Esophagus mucosa (tissue), 1 donor: ENCODE results near the gene FOXN3. TPM values are rescaled to one million over a fixed set of nuclear protein-coding genes. Genes with fewer than 3 reads are reported as not detected.

Experiments used
- ATAC-seq: fragments of 200-7000 bp; cut with Tn5 transposase; one replicate; pipeline ENCODE4 v1.9.1; 2020
- total RNA-seq: library from RNA; stranded (reverse); gene quantifications from one replicate; pipeline ENCODE4 v1.2.4, GENCODE V29; 2023
- donor health status: DM: yes; HTN: yes; CAD: no.

The FOXN3 gene
- total RNA-seq, 1 donor from 2014 or later, result 40.5 TPM

DNA sequence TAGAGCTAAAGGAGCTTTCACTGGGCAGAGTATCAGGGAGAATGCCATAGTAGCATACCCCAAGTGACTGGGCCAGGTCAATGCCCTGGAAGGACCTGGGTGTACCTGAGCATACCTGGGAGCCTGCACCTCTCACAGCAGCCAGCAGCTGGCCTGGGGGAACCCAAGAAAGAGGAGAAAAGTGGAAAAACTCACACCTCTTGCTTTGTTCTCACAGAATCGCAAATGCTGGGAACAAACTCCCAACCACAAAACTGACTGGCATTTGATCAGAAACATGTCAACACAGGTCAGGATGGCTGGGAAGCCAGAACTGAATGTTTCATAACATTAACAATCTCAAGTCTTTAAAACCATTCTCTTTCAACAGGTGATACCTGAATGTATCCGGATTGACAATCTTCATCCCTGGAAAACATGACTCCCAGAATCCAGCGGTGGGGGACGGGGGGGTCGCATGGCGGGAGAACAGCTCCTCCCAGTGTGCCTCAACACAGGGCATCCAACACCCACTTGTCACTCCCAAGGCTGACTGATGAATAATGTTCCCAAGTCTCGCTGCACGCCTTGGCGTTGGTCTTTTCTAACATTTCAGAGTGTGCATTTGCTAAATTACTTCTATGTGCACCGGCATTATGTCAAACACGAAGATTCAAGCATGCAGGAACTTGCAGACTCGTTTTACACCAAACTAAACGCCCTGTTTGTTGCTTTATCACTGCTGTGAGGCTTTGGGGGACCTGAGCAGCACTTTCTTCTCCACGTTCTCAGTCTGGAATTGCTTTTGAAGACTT is 7.9 kb downstream of the FOXN3 start:
- peak; percentile 68 for ATAC-seq

DNA sequence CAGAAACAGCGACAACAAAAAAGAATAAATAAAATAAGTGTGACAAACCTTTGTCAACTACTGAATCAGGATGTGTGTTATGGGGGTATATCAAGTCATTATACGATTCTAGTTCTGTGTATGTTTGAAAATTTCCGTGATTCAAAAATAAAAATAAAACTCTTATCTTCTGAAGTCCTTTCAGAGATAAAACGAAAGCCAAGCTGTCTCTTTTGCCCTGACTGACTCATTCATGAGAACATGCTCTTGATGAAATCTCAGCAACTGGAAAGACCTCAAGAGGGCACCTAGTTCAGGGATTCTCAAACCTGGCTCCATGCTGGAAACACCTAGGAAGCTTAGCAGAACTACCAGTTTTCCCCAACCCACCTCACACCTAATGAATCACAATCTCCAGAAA is 9.2 kb downstream of the FOXN3 start:
- no peak for ATAC-seq

DNA sequence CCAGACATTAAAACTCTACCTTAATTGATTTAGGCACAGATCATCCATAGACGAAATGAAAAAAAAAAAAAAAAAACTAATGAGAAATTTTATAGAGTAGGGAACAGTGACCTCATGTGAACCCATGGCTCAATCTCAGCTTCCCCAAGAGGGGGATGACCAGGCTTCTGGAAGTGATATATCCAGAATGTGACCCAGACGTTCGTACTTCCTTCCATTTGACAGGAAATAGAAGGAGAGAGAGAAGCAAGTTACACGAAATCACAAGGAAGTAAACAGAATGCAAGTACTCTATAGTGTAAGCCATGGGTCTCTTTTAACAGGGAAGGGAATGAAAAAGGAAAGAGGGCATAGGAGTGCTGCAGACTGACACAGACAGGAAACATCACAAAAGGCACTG is 10.1 kb downstream of the FOXN3 start:
- ATAC-seq, result no peak

DNA sequence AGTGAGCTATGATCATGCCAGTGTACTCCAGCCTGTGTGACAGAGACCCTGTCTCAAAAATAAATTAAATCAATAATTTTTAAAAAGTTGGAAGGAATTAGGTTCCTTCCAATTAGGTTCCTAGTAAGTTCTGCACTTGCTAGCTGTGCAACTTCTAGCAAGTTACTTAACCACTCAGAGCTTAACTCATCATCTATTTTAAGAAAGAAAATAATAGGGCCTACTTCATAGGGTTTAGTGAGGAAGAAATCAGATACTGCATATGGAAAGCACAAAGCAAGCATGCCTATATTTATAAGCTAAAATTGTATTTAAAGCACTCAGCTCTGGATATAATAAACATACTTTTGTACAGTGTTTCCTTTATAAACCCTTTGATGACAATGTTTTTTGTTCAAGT is 10.7 kb downstream of the FOXN3 start:
- ATAC-seq, result no peak

DNA sequence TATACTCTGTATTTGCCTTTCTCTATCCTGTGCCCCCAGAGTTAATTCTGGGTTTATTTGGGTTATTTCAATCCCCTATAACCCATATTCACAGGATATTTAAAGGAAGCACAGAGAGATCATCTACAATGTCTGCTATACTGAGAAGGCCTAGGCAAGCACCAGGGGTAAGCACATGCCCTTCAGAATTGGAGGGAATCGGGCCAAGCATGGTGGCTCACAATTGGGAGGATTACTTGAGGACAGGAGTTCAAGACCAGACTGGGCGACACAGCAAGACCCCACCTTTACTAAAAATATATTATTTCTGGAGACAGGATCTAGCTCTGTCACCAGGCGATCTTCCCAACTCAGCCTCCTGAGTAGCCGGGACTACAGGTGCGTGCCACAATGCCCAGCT is 11.3 kb downstream of the FOXN3 start:
- no peak for ATAC-seq

DNA sequence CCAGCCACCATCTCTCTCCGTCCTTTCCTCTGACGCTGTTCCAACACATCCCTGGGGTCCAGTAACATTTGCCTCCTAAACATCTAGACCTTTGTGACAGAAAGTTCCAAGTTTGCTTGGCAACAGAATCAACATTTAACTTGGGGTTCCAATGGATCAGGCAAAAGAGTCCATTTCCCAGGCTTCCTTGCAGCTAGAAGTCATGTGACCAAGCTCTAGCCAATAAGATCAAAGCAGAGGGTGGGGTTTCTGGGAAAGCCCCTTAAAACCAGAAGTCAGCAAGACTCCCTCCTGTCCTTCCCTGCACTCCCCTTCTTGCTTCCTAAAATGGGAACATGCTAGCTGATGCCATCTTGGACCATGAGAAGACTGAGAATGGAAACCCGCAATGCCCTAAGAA is 14.7 kb downstream of the FOXN3 start:
- no peak for ATAC-seq

DNA sequence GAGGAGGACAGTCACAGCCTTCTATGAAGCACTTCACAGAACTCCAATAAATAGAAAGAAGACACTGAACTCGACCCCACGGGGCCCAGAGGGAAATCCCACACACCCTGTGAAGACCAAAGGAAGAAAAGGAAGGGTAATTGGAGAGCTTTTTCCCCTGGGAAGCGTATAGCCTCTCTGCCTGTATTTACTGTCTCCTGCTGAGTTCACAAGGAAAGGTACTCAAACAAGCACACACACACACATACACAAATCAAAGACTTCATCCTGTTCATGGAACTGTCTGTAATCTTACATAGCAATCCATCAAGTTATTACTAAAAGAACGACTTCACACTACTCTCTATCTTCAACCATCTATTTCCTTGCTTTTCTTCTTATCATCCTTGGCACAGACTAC is 15.3 kb downstream of the FOXN3 start:
- ATAC-seq, result no peak

DNA sequence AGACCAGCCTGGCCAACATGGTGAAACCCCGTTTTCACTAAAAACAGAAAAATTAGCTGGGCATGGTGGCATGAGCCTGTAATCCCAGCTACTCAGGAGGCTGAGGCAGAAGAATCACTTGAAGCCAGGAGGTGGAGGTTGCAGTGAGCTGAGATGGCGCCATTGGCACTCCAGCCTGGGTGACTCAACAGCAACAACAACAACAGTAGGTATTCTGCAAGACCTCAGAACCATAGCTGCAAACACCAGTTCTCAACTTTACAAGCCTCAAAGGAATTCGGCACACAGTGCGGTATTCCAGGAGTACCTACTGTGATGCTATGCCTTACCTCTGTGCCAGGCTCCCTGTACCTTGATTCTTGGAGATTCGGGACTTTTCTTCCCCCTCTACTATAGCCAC is 15.8 kb downstream of the FOXN3 start:
- ATAC-seq, result no peak

DNA sequence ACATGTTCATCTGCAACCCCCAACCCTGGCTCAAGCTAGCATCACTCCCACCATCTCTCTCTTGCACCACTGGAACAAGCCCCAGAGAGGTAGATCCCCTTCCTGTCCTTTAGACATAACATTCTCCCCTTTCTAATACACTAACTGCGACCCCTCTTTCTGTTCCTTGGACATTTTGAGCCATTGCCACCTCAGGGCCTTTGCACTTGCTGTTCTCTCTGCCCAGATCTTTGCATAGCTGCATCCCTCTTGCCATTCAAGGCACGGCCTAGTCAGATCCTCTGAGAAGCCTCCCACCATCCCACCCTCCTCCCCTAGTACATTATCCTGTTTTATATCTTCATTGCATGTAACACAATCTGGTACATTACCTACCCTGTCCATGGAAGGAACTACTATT is 16.5 kb downstream of the FOXN3 start:
- ATAC-seq, result no peak

DNA sequence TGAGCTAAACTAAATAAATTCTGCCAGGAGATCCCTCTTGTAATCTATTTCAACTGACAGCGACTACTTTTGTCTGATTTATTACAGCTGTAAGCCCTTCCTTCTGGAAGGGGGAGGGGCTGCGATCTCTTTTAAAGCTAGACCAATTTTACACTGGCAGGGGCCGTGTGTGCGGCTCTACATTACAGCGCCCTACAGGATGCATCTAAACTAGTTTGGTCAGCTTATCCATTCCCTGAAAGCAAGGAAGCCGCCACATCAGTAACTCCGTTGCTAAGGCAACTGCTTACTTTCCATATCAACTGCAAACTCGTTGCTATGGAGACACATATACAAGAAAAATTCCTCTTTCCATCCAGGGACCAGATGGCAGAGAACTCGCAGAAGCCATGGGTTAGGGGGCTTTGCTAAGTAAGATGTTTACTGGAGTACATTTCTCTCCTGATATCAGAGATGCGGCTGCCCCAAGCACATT is 17.4 kb downstream of the FOXN3 start:
- no peak for ATAC-seq

DNA sequence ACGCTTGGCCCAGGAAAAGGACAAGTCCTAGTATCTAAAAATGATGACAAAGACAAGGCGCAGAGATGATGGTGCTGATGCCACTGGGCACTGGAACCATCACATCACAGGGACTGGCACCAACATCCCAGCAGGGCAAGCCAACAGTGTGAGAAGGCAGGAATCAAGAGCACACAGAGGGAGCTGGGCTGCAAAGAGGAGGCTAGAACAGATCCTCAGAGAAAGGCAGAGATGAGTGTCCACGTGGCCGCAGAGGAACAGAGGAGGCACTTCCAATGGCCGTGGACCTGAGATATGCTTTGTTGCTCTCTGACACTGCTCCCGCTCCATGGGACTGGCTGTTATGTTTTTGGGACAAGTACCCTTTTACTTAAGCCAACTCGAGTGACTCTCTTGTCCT is 17.9 kb downstream of the FOXN3 start:
- ATAC-seq, result no peak

DNA sequence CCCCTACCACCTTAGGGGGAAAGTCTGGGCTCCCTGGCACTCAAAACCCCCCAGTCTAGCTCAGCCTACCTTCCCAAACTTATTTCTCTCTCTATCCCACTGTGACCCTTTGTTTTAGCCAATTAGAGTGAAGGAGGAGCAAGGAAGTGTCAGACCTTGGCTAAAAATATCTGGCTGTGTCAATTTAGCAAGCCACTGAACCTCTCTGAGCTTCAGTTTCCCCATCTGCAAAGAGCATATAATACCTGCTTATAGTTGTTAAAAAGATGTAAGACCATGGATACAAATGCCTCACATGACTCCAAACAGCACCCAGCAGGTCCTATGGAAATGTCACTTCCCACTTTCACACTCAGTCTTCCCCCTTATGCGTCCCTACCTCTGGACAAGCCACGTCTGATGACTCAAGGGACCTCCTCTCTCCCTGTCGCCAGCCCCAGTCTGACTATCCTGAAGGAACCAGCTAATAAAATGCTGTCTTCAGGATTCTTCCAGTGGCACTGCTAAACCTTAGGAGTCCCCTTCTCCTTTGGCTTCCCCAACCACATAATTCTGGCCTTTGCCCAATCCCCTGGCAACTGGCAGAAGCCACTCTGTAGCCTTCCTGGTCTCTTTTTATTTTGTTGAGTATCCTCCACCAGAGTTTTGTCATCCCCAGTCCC is 19.3 kb downstream of the FOXN3 start:
- no peak for ATAC-seq

DNA sequence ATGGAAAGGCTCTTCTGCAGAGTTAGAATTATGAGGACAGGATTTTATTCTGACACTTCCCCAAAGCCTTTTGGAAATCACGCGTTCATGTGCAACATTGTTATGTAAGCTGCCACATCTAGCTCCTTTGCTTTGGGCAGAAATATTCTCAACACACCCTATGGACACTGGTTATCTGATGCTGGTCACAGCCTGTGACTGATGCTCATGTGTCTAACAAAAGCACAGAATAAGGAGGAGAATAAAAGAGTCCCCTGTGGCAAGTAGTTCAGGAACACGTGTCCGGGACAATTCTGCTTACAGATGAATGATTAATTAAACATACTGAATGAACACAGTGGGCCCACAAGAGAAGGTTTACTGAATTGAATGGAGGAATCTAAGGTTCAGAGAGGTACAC is 22.1 kb downstream of the FOXN3 start:
- ATAC-seq, result no peak

DNA sequence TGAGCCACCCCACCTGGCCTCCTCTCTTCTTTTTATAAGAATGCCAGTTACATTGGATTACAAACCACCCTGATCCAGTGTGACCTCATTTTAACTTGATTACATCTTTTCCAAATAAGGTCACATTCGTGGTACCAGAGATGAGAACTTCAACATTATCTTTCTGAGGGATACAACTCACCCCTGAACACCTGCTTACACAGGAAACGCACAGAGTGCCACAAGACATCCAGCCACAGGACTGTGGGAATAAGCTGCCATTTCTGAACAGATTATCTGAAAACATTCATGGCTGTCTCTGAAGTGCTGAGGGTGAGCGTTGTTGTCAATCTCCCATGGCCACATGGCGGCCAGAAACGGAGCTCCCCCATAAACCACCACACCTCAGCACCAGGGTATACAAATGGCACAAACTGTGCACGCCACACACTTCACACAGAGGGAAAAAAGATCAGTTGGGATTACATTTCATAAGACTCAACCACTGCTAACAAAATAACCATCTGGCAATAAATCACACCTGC is 23.7 kb downstream of the FOXN3 start:
- no peak for ATAC-seq

DNA sequence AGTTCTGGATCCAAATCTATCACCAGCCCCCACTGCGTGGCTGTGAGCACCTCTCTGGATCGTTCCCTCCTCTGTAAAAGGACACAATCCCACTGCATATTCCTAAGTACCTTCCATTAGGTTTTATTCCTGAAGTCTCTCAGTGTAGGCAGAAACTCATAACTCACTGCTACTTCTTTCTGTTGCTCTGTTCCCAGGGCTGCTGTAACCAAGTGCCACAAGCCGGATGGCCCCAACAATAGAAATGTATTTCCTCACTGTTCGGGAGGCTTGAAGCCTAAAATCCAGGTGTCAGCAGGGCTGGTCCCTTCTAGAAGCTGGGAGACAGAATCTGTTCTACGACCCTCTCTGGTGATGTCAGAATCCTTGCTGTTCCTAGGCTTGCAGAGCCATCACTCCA is 24.9 kb downstream of the FOXN3 start:
- ATAC-seq, result no peak

DNA sequence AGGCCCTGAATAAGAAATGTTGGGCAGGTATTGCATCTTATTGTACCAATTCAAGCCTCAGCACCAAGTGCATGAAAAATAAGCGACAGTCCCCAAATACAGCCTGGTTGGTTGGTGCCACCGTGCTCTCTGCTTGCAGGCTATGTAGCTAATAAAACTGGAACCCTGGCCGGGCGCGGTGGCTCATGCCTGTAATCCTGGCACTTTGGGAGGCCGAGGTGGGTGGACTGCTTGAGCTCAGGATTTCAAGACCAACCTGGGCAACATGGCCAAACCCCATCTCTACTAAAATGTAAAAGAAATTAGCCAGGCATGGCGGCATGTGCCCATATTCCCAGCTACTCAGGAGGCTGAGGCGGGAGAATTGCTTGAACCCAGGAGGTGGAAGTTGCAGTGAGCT is 25.5 kb downstream of the FOXN3 start:
- no peak for ATAC-seq

DNA sequence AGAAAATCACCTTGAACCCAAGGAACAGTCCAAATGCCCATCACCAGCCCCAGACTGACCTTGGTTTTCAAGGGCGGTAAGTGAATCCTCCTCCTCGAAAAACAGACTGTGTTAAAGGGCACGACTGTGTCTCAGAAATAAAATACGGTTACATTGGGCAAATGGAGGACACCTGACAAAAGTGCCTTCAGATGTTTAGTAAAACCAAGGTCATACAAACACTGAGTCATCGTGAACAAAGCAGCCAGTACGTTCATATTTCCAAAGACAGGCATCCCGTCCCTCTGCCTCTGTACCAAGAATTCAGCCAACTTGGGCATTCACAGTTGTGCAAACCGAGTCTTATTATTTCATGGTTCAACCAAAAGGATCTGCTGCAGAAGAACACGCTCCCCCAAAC is 25.9 kb downstream of the FOXN3 start:
- no peak for ATAC-seq

DNA sequence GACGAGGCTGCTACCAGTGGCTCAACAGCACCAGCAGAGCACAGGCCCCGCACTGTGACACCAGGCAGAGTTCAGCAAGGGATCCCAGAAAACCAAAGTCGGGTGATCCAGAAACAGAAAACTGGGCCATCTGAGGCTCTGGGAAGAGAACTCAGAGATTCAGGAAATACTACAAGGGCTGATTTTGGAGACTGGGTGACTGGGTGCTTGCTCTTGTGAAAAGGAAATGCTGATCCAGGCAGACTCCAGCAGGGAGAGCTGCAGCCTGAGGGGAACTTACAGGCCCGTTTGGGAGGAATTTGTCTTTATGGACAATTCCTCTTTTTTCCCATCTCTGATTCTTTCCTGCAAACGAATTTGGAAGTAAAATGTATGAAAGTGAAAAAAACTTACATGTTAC is 28.2 kb downstream of the FOXN3 start:
- ATAC-seq, result no peak

DNA sequence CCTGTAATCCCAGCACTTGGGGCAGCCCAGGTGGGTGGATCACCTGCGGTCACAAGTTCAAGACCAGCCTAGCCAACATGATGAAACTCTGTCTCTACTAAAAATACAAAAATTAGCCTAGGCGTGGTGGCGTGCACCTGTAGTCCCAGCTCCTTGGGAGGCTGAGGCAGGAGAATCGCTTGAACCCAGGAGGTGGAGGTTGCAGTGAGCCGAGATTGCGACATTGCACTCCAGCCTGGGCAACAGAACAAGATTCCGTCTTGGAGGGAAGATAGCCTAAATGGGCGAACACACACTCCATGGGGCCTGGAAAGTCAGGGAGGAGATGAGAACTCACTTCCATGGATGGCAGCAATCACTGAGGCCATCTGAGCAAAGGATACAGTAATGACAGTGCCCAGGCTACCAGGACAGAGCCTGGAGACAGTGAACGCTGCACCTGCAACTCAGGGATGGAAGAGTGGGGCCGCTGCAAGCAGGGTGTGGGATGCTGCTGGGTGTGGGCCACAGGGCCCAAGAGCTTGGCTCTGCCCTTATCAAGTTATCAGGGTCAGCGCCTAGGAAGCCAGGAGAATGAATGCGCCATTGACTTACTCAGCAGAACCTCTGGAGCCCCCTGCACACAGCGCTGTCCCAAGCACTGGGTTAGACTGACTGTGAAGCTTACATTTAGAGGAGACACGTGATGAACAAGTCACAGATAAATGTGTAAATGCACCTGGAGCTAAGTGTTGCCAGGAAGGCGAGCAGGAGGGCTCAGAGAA is 28.9 kb downstream of the FOXN3 start:
- no peak for ATAC-seq

DNA sequence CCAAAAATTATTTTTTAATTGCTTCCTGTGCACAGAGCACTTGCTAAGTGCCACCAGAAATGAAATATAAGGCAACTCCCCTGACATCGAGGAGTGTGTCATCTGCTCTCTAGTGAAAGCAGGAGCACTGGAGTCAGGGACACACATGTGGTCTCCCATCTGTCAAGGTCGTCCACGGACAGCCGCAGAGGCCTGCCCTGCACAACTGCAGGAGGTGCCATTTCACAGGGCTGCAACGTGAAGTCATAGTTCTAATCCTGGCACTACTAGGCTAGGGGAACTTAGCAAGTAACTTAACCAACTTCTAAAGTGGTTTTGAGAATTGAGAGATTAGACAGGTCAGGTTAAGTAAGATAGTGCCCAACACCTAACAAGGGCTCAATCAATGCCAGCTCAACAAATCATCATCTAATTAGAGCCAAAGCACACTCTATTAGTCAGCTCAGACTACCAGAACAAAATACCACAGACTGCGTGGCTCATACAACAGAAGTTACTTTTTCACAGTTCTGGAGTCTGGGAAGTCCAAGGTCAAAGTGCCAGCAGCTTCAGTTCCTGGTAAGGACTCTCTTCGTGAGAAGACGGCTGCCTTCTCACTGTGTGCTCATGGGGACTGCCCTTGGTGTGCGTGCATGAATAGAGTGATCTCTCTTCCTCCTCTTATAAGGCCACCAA is 30.7 kb downstream of the FOXN3 start:
- peak; percentile 48 for ATAC-seq

DNA sequence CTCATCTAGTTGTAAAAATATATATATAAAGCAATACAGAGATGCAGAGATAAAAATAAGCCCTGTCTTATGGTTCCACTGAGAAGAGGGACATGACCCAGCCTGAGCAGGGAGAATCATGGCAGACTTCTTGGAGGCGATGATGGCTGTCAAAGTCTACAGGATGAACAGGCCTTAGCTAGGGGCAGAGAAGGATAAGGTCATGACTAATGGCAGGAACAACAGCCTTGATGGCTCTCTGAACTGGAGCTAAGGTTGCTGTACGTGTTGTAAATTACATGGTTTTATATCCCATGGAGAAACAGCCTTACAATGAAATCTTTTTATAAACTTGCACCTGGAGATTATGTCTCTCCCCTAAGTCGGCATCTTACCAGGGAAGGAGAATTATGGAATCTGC is 32.4 kb downstream of the FOXN3 start:
- no peak for ATAC-seq

DNA sequence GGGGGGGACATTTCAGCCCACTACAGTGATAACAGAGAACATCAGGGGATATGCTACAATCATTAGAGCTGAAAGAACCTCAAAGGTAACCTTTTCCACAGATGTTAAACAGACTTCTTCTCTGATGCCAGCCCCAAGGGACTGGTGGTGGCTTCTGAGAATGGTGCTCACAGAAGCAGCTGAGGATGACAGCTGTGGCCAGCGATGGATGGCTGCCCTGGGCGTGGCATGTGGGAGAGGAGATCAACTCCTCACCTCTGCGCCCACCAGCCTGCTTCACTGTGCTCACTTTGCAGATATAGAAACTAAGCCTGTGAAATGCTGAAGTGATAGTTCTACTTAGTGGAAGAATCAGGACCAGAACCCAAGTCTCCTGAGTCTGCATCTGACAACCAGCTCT is 33.0 kb downstream of the FOXN3 start:
- peak; percentile 58 for ATAC-seq
